HG03571 (cell line): ENCODE data around the gene FOXR1.
"Not testable (repeated sequence)": the region's sequence is repeated elsewhere in the genome, so short reads cannot be mapped to it uniquely, and the experiment has no call there.

Experiments used
- ATAC-seq: cut with Tn5 transposase; IDR thresholded peaks from one replicate; pipeline ENCODE4 v1.9.1; 2021; ENCODE audit not compliant: unreplicated experiment

The FOXR1 gene

GRCh38 chr11:118939953-118940598 lies 31.5 kb upstream of the FOXR1 start:
- no peak for ATAC-seq

- ATAC-seq, result no peak
These were observed 24.5 kb upstream of the FOXR1 start for GRCh38 chr11:118947091-118947490.

- ATAC-seq, result no peak
These were observed 23.6 kb upstream of the FOXR1 start for GRCh38 chr11:118948000-118948399.

- no peak for ATAC-seq
These were observed 18.3 kb upstream of the FOXR1 start for GRCh38 chr11:118953265-118953664.

- not testable (repeated sequence) for ATAC-seq
These were observed 17.6 kb upstream of the FOXR1 start for GRCh38 chr11:118953976-118954375.

- ATAC-seq, result no peak
These were observed 15.3 kb upstream of the FOXR1 start, which contains the start of gene UPK2 for GRCh38 chr11:118956094-118956846. Gene UPK2, plus strand, starts transcription at chr11:118956298. Its CDS starts 53 bp downstream, at chr11:118956351.

- no peak for ATAC-seq
These were observed 14.6 kb upstream of the FOXR1 start for GRCh38 chr11:118956847-118957469.

GRCh38 chr11:118957549-118957948 lies 14.0 kb upstream of the FOXR1 start:
- ATAC-seq, result no peak

GRCh38 chr11:118957968-118958367 lies 13.6 kb upstream of the FOXR1 start:
- ATAC-seq, result no peak

GRCh38 chr11:118958577-118958976 lies 13.0 kb upstream of the FOXR1 start:
- ATAC-seq, result no peak

GRCh38 chr11:118961189-118961588 lies 10.4 kb upstream of the FOXR1 start:
- ATAC-seq, result no peak

- ATAC-seq, result no peak
These were observed 10.0 kb upstream of the FOXR1 start for GRCh38 chr11:118961591-118961990.

GRCh38 chr11:118969508-118969907 lies 2.1 kb upstream of the FOXR1 start:
- not testable (repeated sequence) for ATAC-seq

- no peak for ATAC-seq
These were observed 2.4 kb downstream of the FOXR1 start for GRCh38 chr11:118973985-118974384.

- no peak for ATAC-seq
These were observed 4.5 kb downstream of the FOXR1 start for GRCh38 chr11:118975771-118976709.

- ATAC-seq, result no peak
These were observed 7.9 kb downstream of the FOXR1 start for GRCh38 chr11:118979434-118979833.

GRCh38 chr11:118980191-118980881 lies 8.8 kb downstream of the FOXR1 start:
- no peak for ATAC-seq

GRCh38 chr11:118984337-118984736 lies 12.8 kb downstream of the FOXR1 start:
- ATAC-seq, result not testable (repeated sequence)

GRCh38 chr11:118984825-118985224 lies 13.3 kb downstream of the FOXR1 start:
- ATAC-seq, result no peak

- no peak for ATAC-seq
These were observed 16.7 kb downstream of the FOXR1 start for GRCh38 chr11:118988280-118988679.
